KBM-7 (cell line): ENCODE results near the gene FAM171A1.

Experiments
- DNase-seq: peaks from one replicate; pipeline ENCODE4 v3.0.0-alpha.2; 2015
- in situ Hi-C: fragments of 300-500 bp; cut with MboI; formaldehyde crosslinking; loops from 2 replicates; pipeline ENCODE4 v1.14.3; 2020; ENCODE audit warnings: low sequenced_read_pairs, low pct_unique_long_range_greater_than_20kb, mixed read lengths

Gene FAM171A1

GRCh38 chr10:15325243-15325943, 45.7 kb downstream of the FAM171A1 start:
- peak; percentile 55 for DNase-seq
- in situ Hi-C loops, result no loop called here

- in situ Hi-C loops, result no loop called here
Observed at GRCh38 chr10:15324611-15325010, 46.5 kb downstream of the FAM171A1 start.

GRCh38 chr10:15324113-15324512, 47.0 kb downstream of the FAM171A1 start:
- no peak for DNase-seq
- in situ Hi-C loops, result no loop called here

More at GRCh38 chr10:15324611-15325010, 46.5 kb downstream of the FAM171A1 start:
- no peak for DNase-seq

- no peak for DNase-seq
- in situ Hi-C loops, result no loop called here
Observed at GRCh38 chr10:15322356-15322755, 48.7 kb downstream of the FAM171A1 start.

GRCh38 chr10:15321431-15322341, 49.4 kb downstream of the FAM171A1 start:
- DNase-seq, result no peak
- in situ Hi-C loops, result no loop called here

GRCh38 chr10:15320522-15321203, 50.4 kb downstream of the FAM171A1 start:
- in situ Hi-C loops, result no loop called here
- DNase-seq, result no peak

- in situ Hi-C loops, result no loop called here
- no peak for DNase-seq
Observed at GRCh38 chr10:15320118-15320517, 51.0 kb downstream of the FAM171A1 start.

- no peak for DNase-seq
- in situ Hi-C loops, result no loop called here
Observed at GRCh38 chr10:15316871-15317464, 54.1 kb downstream of the FAM171A1 start.

- in situ Hi-C loops, result no loop called here
- no peak for DNase-seq
Observed at GRCh38 chr10:15316145-15316544, 54.9 kb downstream of the FAM171A1 start.

GRCh38 chr10:15315286-15315685, 55.8 kb downstream of the FAM171A1 start:
- no peak for DNase-seq

GRCh38 chr10:15314482-15315045, 56.5 kb downstream of the FAM171A1 start:
- DNase-seq, result no peak
- in situ Hi-C loops, result no loop called here

More at GRCh38 chr10:15315286-15315685, 55.8 kb downstream of the FAM171A1 start:
- in situ Hi-C loops, result no loop called here

GRCh38 chr10:15313843-15314242, 57.2 kb downstream of the FAM171A1 start:
- in situ Hi-C loops, result no loop called here
- peak; percentile 96 for DNase-seq

- in situ Hi-C loops, result no loop called here
- no peak for DNase-seq
Observed at GRCh38 chr10:15313047-15313446, 58.0 kb downstream of the FAM171A1 start.

GRCh38 chr10:15311569-15312280, 59.4 kb downstream of the FAM171A1 start:
- no peak for DNase-seq
- in situ Hi-C loops, result no loop called here

GRCh38 chr10:15310776-15311568, 60.1 kb downstream of the FAM171A1 start:
- no peak for DNase-seq
- in situ Hi-C loops, result no loop called here

- no peak for DNase-seq
- in situ Hi-C loops, result no loop called here
Observed at GRCh38 chr10:15309221-15309620, 61.9 kb downstream of the FAM171A1 start.

- DNase-seq, result no peak
- in situ Hi-C loops, result no loop called here
Observed at GRCh38 chr10:15306735-15307280, 64.3 kb downstream of the FAM171A1 start.
